Small intestine (tissue), 16 donors: ENCODE measurements around the gene OR4L1. TPM values are rescaled to one million over a fixed set of nuclear protein-coding genes. Genes with fewer than 3 reads are reported as not detected.

Experiments used
- DNase-seq, 2 donors: peaks; one replicate each; pipeline versions ENCODE4 v3.0.0 to v3.0.0-alpha.2; 2013
- FAIRE-seq: peaks from 2 replicates; lab custom pipeline; 2012; peaks lifted over from hg19 to GRCh38; lab: Jason Lieb, UNC
- H3K27ac ChIP-seq, 3 donors: one replicate each; pipeline ENCODE4 v1.5.1; 2013; ENCODE audit warnings: low read length in 2 of 3, mild to moderate bottlenecking in 2 of 3, control low read depth in 1 of 3, inconsistent platforms in 1 of 3, low read depth in 1 of 3, moderate library complexity in 1 of 3
- H3K27me3 ChIP-seq, 3 donors: one replicate each; pipeline ENCODE4 v1.6.1; 2013; ENCODE audit warnings: low read length in 3 of 3, inconsistent platforms in 1 of 3; ENCODE audit not compliant: control insufficient read depth in 3 of 3, insufficient read depth in 3 of 3
- H3K36me3 ChIP-seq, 3 donors: one replicate each; pipeline ENCODE4 v1.6.1; 2013; ENCODE audit warnings: low read length in 3 of 3, inconsistent platforms in 1 of 3, low read depth in 1 of 3, mild to moderate bottlenecking in 1 of 3, moderate library complexity in 1 of 3; ENCODE audit not compliant: control insufficient read depth in 3 of 3, insufficient read depth in 2 of 3
- H3K4me1 ChIP-seq, 3 donors: one replicate each; pipeline ENCODE4 v1.6.1; 2013; ENCODE audit warnings: low read length in 2 of 3, inconsistent platforms in 1 of 3, low read depth in 1 of 3, mild to moderate bottlenecking in 1 of 3, moderate library complexity in 1 of 3; ENCODE audit not compliant: control insufficient read depth in 3 of 3, insufficient read depth in 2 of 3
- H3K4me3 ChIP-seq, 3 donors: one replicate each; pipeline ENCODE4 v1.5.1; 2013; ENCODE audit warnings: low read length in 3 of 3, control low read depth in 1 of 3, inconsistent platforms in 1 of 3, low read depth in 1 of 3, mild to moderate bottlenecking in 1 of 3, moderate library complexity in 1 of 3
- H3K9me3 ChIP-seq, 2 donors: one replicate each; pipeline ENCODE4 v1.6.1; 2013; ENCODE audit warnings: low read depth in 1 of 2, low read length in 1 of 2; ENCODE audit not compliant: control insufficient read depth in 2 of 2, insufficient read depth in 1 of 2
- WGBS, 3 donors: extraction: QIAGEN DNeasy Blood & Tissue Kit; methylation state at CpG; one replicate each; pipeline ENCODE4 v1.1.7; 2013; 5-methylcytosine and 5-hydroxymethylcytosine counted together
- long read RNA-seq, 10 donors: transcript quantifications; one replicate each; lab custom pipeline, GENCODE V29; 2026
- polyA plus RNA-seq, 4 donors: library from polyadenylated mRNA; stranded (reverse) in 3 of 4; unstranded in 1 of 4; fragments of 200-250 nt in 3 of 4; fragments of 120-200 nt in 1 of 4; gene quantifications; one replicate each; pipeline versions ENCODE4 v1.2.1 to v1.2.3, GENCODE V29; 2013
- donor health status: healthy with polysubstance abuse.
- donor health status: control.
- donor health status: control.
- donor health status: Bipolar disorder and iron deficiency.
- donor health status: healthy.

Gene OR4L1, protein sequence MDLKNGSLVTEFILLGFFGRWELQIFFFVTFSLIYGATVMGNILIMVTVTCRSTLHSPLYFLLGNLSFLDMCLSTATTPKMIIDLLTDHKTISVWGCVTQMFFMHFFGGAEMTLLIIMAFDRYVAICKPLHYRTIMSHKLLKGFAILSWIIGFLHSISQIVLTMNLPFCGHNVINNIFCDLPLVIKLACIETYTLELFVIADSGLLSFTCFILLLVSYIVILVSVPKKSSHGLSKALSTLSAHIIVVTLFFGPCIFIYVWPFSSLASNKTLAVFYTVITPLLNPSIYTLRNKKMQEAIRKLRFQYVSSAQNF
- polyA plus RNA-seq: not detected
- long read RNA-seq, donor 1: 0 reads
- long read RNA-seq, donor 2: 0 reads
- long read RNA-seq, donor 3: 0 reads
- long read RNA-seq, donor 4: 0 reads
- long read RNA-seq, donor 5: 0 reads
- long read RNA-seq, donor 6: 0 reads
- long read RNA-seq, donor 7: 0 reads
- long read RNA-seq, donor 8: 0 reads
- long read RNA-seq, donor 9: 0 reads
- long read RNA-seq, donor 10: 0 reads

DNA sequence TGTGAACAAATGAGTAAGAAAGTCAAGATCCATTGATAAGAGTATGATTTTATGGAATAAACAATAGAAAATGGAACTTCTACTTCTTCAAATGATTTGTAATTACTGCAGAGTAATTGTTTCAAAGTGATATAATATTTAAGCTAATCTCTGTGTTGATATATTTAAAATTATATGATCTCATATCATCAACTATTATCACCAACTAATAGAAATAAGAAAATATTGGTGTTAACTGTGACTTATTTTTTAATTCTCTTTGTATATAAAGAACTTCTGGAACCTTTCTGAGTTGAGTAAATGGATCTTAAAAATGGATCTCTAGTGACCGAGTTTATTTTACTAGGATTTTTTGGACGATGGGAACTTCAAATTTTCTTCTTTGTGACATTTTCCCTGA lies at the start of gene OR4L1:
TSS of gene OR4L1 (plus strand) at position 301 of the 400 bp plus-strand sequence. CDS start at position 301, 0 bp downstream.
- DNase-seq: no peak
- no peak for FAIRE-seq

DNA sequence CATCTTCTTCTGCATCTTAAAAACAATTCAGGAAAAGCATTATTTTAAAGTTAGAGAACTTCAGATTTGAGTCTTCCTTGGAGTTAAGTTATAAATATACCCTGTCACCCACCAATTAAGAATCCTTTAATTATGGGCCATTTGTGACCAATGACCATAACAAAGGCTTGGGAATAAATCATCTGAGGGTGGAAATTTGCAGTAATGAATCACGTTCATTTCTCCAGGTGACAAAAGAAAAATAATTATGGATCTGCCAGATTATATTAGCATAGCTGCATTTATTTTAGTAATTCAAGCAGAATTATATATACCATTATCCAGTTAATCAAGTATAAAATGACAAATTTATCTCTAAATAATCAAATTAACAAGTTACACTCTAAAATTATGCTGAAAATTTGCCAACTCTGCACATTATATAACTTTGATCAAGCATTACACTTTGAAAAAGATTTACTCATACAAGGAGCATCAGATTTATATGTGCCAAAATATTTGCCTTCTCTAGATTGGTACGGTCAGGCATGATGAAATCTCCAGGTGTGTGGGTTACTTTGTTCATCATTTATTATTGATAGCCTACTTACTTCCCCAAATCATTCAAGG lies 40.5 kb upstream of the OR4L1 start, which contains the start of gene OR4K14:
TSS of gene OR4K14 (minus strand) at position 51 of the 609 bp plus-strand sequence. CDS start 4,114 bp downstream, outside the sequence.
- no peak within 1 kb of the TSS for H3K27ac ChIP-seq
- 66 to 71% (median 70%) methylated on average over 2 of the region's 2 CpGs for WGBS, 3 donors
- H3K4me3 ChIP-seq: no peak within 1 kb of the TSS
- FAIRE-seq (no peak), DNase-seq (no peak)
- no peaks in the 10 kb centered on the region for H3K4me1 ChIP-seq
- H3K36me3 ChIP-seq: no peaks in the 10 kb centered on the region
- peaks cover 0 to 8% of the 10 kb centered on the region in 2 donors for H3K9me3 ChIP-seq
- H3K27me3 ChIP-seq: no peaks in the 10 kb centered on the region

More for the DNA sequence above, at the start of gene OR4L1:
- Histone ChIP-seq H3K4me3 (no peak within 1 kb of the TSS), H3K36me3 (no peaks in the 10 kb centered on the region), H3K9me3 (peaks cover 0 to 16% of the 10 kb centered on the region in 2 donors), H3K27ac (no peak within 1 kb of the TSS), H3K27me3 (no peaks in the 10 kb centered on the region), H3K4me1 (no peaks in the 10 kb centered on the region)
- 56 to 60% (median 59%) methylated on average over 2 of the region's 2 CpGs for WGBS, 3 donors

DNA sequence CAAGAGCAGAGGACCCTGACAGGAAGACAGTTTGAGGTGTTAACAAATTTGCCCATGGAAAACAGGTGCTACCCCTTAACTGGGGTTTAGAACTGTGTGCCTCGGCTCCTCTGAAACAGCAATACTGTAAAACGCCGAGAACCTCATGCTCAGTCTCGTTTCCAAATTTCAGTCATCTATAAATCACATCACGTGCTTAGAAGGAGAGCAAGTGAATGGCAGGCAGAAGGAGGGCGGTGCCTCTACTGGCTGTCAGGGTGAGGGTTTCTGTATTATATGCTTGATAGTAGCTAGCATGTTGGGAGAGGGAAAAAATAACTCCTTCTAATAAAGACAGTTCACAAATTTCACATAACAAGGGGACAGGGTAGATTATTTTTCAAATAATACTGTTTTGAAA lies 28.8 kb upstream of the OR4L1 start:
- Histone ChIP-seq H3K4me3 (no peak overlapping the region), H3K27ac (no peak overlapping the region), H3K9me3 (peaks cover 0 to 19% of the 10 kb centered on the region in 2 donors), H3K36me3 (no peaks in the 10 kb centered on the region), H3K4me1 (no peaks in the 10 kb centered on the region), H3K27me3 (no peaks in the 10 kb centered on the region)
- WGBS, 3 donors: 73 to 81% (median 77%) methylated on average over 6 of the region's 6 CpGs
- no peak for DNase-seq
- FAIRE-seq: no peak

DNA sequence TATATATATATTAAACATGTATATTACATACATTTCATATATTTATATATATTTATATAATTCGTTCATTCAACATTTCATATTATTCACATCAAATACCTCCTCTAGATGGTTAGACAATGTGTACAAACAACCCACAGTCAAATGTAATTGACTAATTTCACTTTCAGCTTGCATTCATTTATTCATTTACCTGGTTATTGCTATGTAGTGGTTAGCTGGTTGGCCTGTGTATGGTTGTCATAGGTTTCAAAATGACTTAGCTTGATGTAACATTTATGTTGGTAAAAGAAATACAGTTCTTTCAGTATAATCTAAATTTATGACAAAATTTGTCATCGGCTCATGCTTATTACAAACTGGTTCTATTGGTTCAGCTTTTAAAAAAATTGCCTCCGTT lies 24.4 kb upstream of the OR4L1 start:
- Histone ChIP-seq H3K9me3 (peaks cover 0 to 14% of the 10 kb centered on the region in 2 donors), H3K36me3 (no peaks in the 10 kb centered on the region), H3K4me3 (no peak overlapping the region), H3K27ac (no peak overlapping the region), H3K27me3 (no peaks in the 10 kb centered on the region), H3K4me1 (no peaks in the 10 kb centered on the region)
- FAIRE-seq: no peak
- no peak for DNase-seq
- 62 to 69% (median 69%) methylated on average over 3 of the region's 3 CpGs for WGBS, 3 donors

DNA sequence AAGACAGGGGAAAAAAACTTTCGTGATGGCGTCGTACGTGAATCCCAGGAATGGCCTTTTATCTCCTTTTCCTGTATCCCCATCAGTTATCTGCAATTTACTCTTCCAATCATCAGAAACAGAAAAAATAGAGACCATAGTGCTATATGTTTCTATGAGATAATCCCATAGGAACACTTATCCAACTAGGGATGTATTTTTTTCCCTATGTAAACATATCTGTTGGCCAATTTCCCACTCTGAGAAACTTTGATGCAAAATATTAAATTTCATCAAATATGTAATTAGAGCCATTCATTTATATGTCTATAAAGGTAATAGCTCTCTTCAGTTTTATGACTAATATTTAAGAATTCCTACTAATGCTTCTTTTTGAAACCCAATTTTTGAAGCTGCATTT lies 23.9 kb upstream of the OR4L1 start, which contains the start of gene OR4K13:
TSS of gene OR4K13 (minus strand) at position 101 of the 400 bp plus-strand sequence. CDS start 1,280 bp downstream, outside the sequence.
- Histone ChIP-seq H3K27ac (no peak within 1 kb of the TSS), H3K36me3 (no peaks in the 10 kb centered on the region), H3K4me3 (no peak within 1 kb of the TSS), H3K9me3 (peaks cover 0 to 10% of the 10 kb centered on the region in 2 donors), H3K4me1 (no peaks in the 10 kb centered on the region), H3K27me3 (no peaks in the 10 kb centered on the region)
- DNase-seq (no peak), FAIRE-seq (no peak)
- WGBS, 3 donors: 93 to 95% (median 94%) methylated on average over 4 of the region's 4 CpGs

DNA sequence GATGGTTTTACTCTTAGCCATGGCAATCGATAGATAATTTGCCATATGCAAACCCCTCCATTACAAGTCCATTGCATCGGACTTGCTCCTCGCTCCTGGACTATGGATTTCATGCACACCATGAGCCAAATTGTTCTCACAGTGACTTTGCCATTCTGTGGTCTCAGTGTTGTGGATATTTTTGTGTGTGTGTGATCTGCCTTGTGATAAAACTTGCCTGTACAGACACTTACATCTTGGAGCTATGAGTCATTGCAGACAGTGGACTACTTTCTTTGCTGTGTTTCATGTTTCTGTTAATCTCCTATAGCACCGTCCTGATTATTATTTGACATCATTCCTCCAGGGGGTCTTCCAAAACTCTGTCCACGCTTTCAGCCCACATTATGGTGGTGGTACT lies 15.6 kb upstream of the OR4L1 start:
- no peak overlapping the region for H3K4me3 ChIP-seq
- 64 to 72% (median 64%) methylated on average over 5 of the region's 5 CpGs for WGBS, 3 donors
- no peaks in the 10 kb centered on the region for H3K27me3 ChIP-seq
- no peaks in the 10 kb centered on the region for H3K4me1 ChIP-seq
- FAIRE-seq (no peak), DNase-seq (no peak)
- H3K9me3 ChIP-seq: peaks cover 0 to 22% of the 10 kb centered on the region in 2 donors
- H3K27ac ChIP-seq: no peak overlapping the region
- H3K36me3 ChIP-seq: no peaks in the 10 kb centered on the region

DNA sequence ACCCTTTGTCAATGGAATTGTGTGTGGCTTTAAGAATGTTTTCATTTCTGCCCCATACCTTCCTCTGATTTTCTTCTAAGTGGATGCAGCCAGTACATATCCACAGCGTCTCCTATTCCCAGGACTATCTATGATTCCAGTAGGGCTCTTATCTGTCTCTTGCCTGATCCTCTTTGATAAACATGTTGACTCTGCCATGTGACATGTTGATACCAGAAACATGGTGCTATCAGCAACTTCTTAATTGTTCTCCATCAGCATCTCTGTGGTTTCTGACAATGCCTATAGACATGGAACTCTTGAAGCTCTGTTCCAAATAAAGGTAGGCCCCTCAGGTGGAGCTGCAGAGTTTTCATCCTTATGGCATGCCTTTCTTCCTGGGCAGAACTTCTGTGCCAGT lies 11.6 kb upstream of the OR4L1 start:
- FAIRE-seq (no peak), DNase-seq (no peak)
- H3K36me3 ChIP-seq: no peaks in the 10 kb centered on the region
- H3K9me3 ChIP-seq: peaks cover 0 to 22% of the 10 kb centered on the region in 2 donors
- H3K4me3 ChIP-seq: no peak overlapping the region
- no peak overlapping the region for H3K27ac ChIP-seq
- 57 to 70% (median 66%) methylated on average over 1 of the region's 1 CpG for WGBS, 3 donors
- H3K27me3 ChIP-seq: no peaks in the 10 kb centered on the region
- H3K4me1 ChIP-seq: no peaks in the 10 kb centered on the region

DNA sequence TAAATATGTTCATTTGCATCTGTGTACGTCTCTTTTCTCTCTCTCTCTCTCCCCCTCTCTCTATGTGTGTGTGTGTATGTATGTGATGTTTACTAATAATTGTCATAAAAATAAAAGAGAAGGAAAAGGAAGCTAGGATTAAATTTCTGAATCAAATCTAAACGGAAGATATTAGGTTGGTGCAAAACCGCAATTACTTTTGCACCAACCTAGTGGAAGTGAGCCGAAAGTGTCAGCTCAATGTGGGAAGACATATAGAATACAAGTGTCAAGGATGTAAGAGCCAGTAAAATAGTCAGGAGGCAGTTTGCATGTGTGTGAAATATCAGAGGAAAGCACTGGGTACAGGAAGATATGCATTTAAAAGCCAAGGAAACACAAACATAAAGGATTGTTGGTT lies 32.2 kb downstream of the OR4L1 start:
- Histone ChIP-seq H3K36me3 (no peaks in the 10 kb centered on the region), H3K4me3 (no peak overlapping the region), H3K27me3 (no peaks in the 10 kb centered on the region), H3K4me1 (no peaks in the 10 kb centered on the region), H3K9me3 (peaks cover 0 to 7% of the 10 kb centered on the region in 2 donors), H3K27ac (no peak overlapping the region)
- 28 to 46% (median 43%) methylated on average over 4 of the region's 4 CpGs for WGBS, 3 donors
- FAIRE-seq: no peak
- no peak for DNase-seq
